Mesenchymal stem cell (in vitro differentiated cells and primary cell): Measurements from ENCODE around the gene CRY2.
A peak's percentile ranks its signal among the peaks of the same experiment; 100 is the strongest.

Experiments used
- DNase-seq: peaks from one replicate; pipeline ENCODE4 v3.0.0-alpha.2; 2013
- H2AFZ ChIP-seq: one replicate; pipeline ENCODE4 v1.6.1; 2013; ENCODE audit warnings: low read depth, mild to moderate bottlenecking, control low read depth, inconsistent platforms, low read length, moderate library complexity
- H2AK5ac ChIP-seq: 2 replicates; pipeline ENCODE4 v1.6.1; 2013; ENCODE audit warnings: low read length, moderate library complexity, mild to moderate bottlenecking, inconsistent platforms; ENCODE audit not compliant: severe bottlenecking
- H2BK120ac ChIP-seq: one replicate; pipeline ENCODE4 v1.6.1; 2013; ENCODE audit warnings: low read depth, mild to moderate bottlenecking, inconsistent platforms, low read length, moderate library complexity
- H2BK12ac ChIP-seq, 2 experiments: one replicate each; pipeline ENCODE4 v1.6.1; 2013; ENCODE audit warnings: inconsistent platforms in 2 of 2, low read length in 2 of 2, mild to moderate bottlenecking in 2 of 2, moderate library complexity in 2 of 2, control low read depth in 1 of 2
- H2BK15ac ChIP-seq: one replicate; pipeline ENCODE4 v1.6.1; 2013; ENCODE audit warnings: mild to moderate bottlenecking, low read depth, inconsistent platforms; ENCODE audit not compliant: poor library complexity, severe bottlenecking
- H2BK5ac ChIP-seq: 2 replicates; pipeline ENCODE4 v1.6.1; 2013; ENCODE audit warnings: low read depth, mild to moderate bottlenecking, low read length, control low read depth, inconsistent platforms; ENCODE audit not compliant: poor library complexity, severe bottlenecking
- H3K14ac ChIP-seq, 2 experiments: one replicate each; pipeline ENCODE4 v1.6.1; 2013; ENCODE audit warnings: inconsistent platforms in 2 of 2, low read length in 2 of 2, control low read depth in 1 of 2, mild to moderate bottlenecking in 1 of 2, moderate library complexity in 1 of 2
- H3K18ac ChIP-seq, 2 experiments: one replicate each; pipeline ENCODE4 v1.6.1; 2013; ENCODE audit warnings: inconsistent platforms in 2 of 2, low read length in 2 of 2, control low read depth in 1 of 2, low read depth in 1 of 2, mild to moderate bottlenecking in 1 of 2
- H3K23ac ChIP-seq, 2 experiments: one replicate each; pipeline ENCODE4 v1.6.1; 2013; ENCODE audit warnings: inconsistent platforms in 2 of 2, low read length in 2 of 2, mild to moderate bottlenecking in 2 of 2, moderate library complexity in 2 of 2, control low read depth in 1 of 2
- H3K27ac ChIP-seq: 2 replicates; pipeline ENCODE4 v1.5.1; 2013; ENCODE audit warnings: mild to moderate bottlenecking, moderate library complexity, low read length, control low read depth, inconsistent platforms; ENCODE audit not compliant: poor library complexity, severe bottlenecking
- H3K27me3 ChIP-seq, 2 experiments: 2 replicates each; pipeline versions ENCODE4 v1.6.1 to v1.7.0; 2013; ENCODE audit warnings: low read length in 2 of 2, mild to moderate bottlenecking in 2 of 2, moderate library complexity in 2 of 2, control low read depth in 1 of 2, inconsistent platforms in 1 of 2; ENCODE audit not compliant: control insufficient read depth in 1 of 2, insufficient read depth in 1 of 2
- H3K36me3 ChIP-seq, 2 experiments: 2 replicates each; pipeline versions ENCODE4 v1.6.1 to v1.7.0; 2013; ENCODE audit warnings: low read length in 2 of 2, control low read depth in 1 of 2, inconsistent platforms in 1 of 2, low read depth in 1 of 2, mild to moderate bottlenecking in 1 of 2; ENCODE audit not compliant: insufficient read depth in 2 of 2, control insufficient read depth in 1 of 2
- H3K4ac ChIP-seq, 2 experiments: one replicate each; pipeline ENCODE4 v1.6.1; 2013; ENCODE audit warnings: inconsistent platforms in 2 of 2, low read length in 2 of 2, mild to moderate bottlenecking in 2 of 2, moderate library complexity in 2 of 2, control low read depth in 1 of 2, low read depth in 1 of 2
- H3K4me1 ChIP-seq: 2 replicates; pipeline ENCODE4 v1.6.1; 2013; ENCODE audit warnings: low read depth, low read length, control low read depth; ENCODE audit not compliant: control insufficient read depth, insufficient read depth
- H3K4me2 ChIP-seq: 2 replicates; pipeline ENCODE4 v1.6.1; 2013; ENCODE audit warnings: low read length, mild to moderate bottlenecking, inconsistent platforms; ENCODE audit not compliant: poor library complexity, severe bottlenecking
- H3K4me3 ChIP-seq, 2 experiments: 2 replicates each; pipeline versions ENCODE4 v1.5.1 to v1.7.0; 2013; ENCODE audit warnings: low read length in 2 of 2, mild to moderate bottlenecking in 2 of 2, control low read depth in 1 of 2, low read depth in 1 of 2; ENCODE audit not compliant: insufficient read depth in 1 of 2
- H3K79me1 ChIP-seq: replicated peaks from 2 replicates; pipeline ENCODE4 v1.6.1; 2013; ENCODE audit warnings: mild to moderate bottlenecking, control low read depth, low read length, inconsistent platforms; ENCODE audit not compliant: poor library complexity, severe bottlenecking
- H3K9ac ChIP-seq: 2 replicates; pipeline ENCODE4 v1.7.0; 2013; ENCODE audit warnings: mild to moderate bottlenecking, low read length, moderate library complexity
- H3K9me3 ChIP-seq: 2 replicates; pipeline ENCODE4 v1.7.0; 2013; ENCODE audit warnings: mild to moderate bottlenecking, low read length; ENCODE audit not compliant: control insufficient read depth
- H4K8ac ChIP-seq: one replicate; pipeline ENCODE4 v1.6.1; 2013; ENCODE audit warnings: inconsistent platforms, mild to moderate bottlenecking, low read length, moderate library complexity
- H4K91ac ChIP-seq: one replicate; pipeline ENCODE4 v1.6.1; 2013; ENCODE audit warnings: mild to moderate bottlenecking, low read length, inconsistent platforms
- WGBS: methylation state at CpG from one replicate; pipeline ENCODE4 v1.1.7; 2013; ENCODE audit warnings: mixed read lengths; 5-methylcytosine and 5-hydroxymethylcytosine counted together

CRY2 gene

GRCh38 chr11:45927332-45927683 is 80.0 kb downstream of the CRY2 start:
- no peak overlapping the region for H2BK5ac ChIP-seq
- H2BK120ac ChIP-seq = no peak overlapping the region
- no peak overlapping the region for H3K27ac ChIP-seq
- H2AK5ac ChIP-seq = no peak overlapping the region
- H2AFZ ChIP-seq = no peak overlapping the region
- no peak overlapping the region for H3K4me2 ChIP-seq
- peaks cover 14% of the 10 kb centered on the region for H3K4me1 ChIP-seq
- no peaks in the 10 kb centered on the region for H3K9me3 ChIP-seq
- no peak overlapping the region for H3K9ac ChIP-seq
- WGBS = 86% methylated on average over 15 of the region's 15 CpGs
- no peak for DNase-seq
- H3K4ac ChIP-seq = no peak overlapping the region
- H4K91ac ChIP-seq = no peak overlapping the region
- H3K14ac ChIP-seq = no peak overlapping the region
- H3K36me3 ChIP-seq = peaks cover 13 to 56% of the 10 kb centered on the region in 2 experiments
- H3K23ac ChIP-seq = no peak overlapping the region
- H4K8ac ChIP-seq = no peak overlapping the region
- H2BK15ac ChIP-seq = no peak overlapping the region
- no peak overlapping the region for H2BK12ac ChIP-seq
- H3K79me1 ChIP-seq = peaks cover 5% of the 10 kb centered on the region
- peaks cover 20 to 36% of the 10 kb centered on the region in 2 experiments for H3K27me3 ChIP-seq
- no peak overlapping the region for H3K18ac ChIP-seq
- peak overlapping the region in 1 of 2 experiments; percentile 26 for H3K4me3 ChIP-seq

GRCh38 chr11:45927684-45928413 is 80.6 kb downstream of the CRY2 start:
- no peak overlapping the region for H3K14ac ChIP-seq
- no peak overlapping the region for H3K9ac ChIP-seq
- H2AFZ ChIP-seq = no peak overlapping the region
- peaks cover 9% of the 10 kb centered on the region for H3K4me1 ChIP-seq
- H3K9me3 ChIP-seq = no peaks in the 10 kb centered on the region
- no peak overlapping the region for H3K27ac ChIP-seq
- no peak overlapping the region for H2BK15ac ChIP-seq
- peaks cover 18 to 56% of the 10 kb centered on the region in 2 experiments for H3K36me3 ChIP-seq
- no peak overlapping the region for H2BK120ac ChIP-seq
- peaks cover 20 to 32% of the 10 kb centered on the region in 2 experiments for H3K27me3 ChIP-seq
- H2AK5ac ChIP-seq = no peak overlapping the region
- H4K91ac ChIP-seq = no peak overlapping the region
- peaks cover 5% of the 10 kb centered on the region for H3K79me1 ChIP-seq
- H3K4ac ChIP-seq = no peak overlapping the region
- H2BK12ac ChIP-seq = no peak overlapping the region
- no peak overlapping the region for H3K23ac ChIP-seq
- DNase-seq = no peak
- WGBS = 92% methylated on average over 27 of the region's 27 CpGs
- no peak overlapping the region for H3K18ac ChIP-seq
- no peak overlapping the region for H2BK5ac ChIP-seq
- H3K4me2 ChIP-seq = no peak overlapping the region
- no peak overlapping the region for H4K8ac ChIP-seq
- peak overlapping the region in 1 of 2 experiments; percentile 33 for H3K4me3 ChIP-seq

GRCh38 chr11:45928535-45929215 is 81.4 kb downstream of the CRY2 start:
- DNase-seq = no peak
- Histone ChIP-seq H2AK5ac (no peak overlapping the region), H3K4me3 (no peak overlapping the region), H2BK12ac (no peak overlapping the region), H4K91ac (no peak overlapping the region), H3K27me3 (peaks cover 13 to 25% of the 10 kb centered on the region in 2 experiments), H2BK15ac (no peak overlapping the region), H3K4me1 (peaks cover 4% of the 10 kb centered on the region), H4K8ac (no peak overlapping the region), H2AFZ (no peak overlapping the region), H3K36me3 (peaks cover 26 to 65% of the 10 kb centered on the region in 2 experiments), H3K79me1 (peaks cover 7% of the 10 kb centered on the region), H2BK5ac (no peak overlapping the region), H3K4ac (no peak overlapping the region), H3K23ac (no peak overlapping the region), H3K9me3 (no peaks in the 10 kb centered on the region), H3K14ac (no peak overlapping the region), H3K9ac (no peak overlapping the region), H2BK120ac (no peak overlapping the region), H3K27ac (no peak overlapping the region), H3K18ac (no peak overlapping the region), H3K4me2 (no peak overlapping the region)
- WGBS = 93% methylated on average over 10 of the region's 13 CpGs

GRCh38 chr11:45929486-45930030 is 82.3 kb downstream of the CRY2 start:
- Histone ChIP-seq H2AK5ac (no peak overlapping the region), H4K8ac (no peak overlapping the region), H3K23ac (no peak overlapping the region), H3K9me3 (no peaks in the 10 kb centered on the region), H3K4me2 (no peak overlapping the region), H2AFZ (no peak overlapping the region), H3K18ac (no peak overlapping the region), H2BK5ac (no peak overlapping the region), H4K91ac (no peak overlapping the region), H3K79me1 (peaks cover 8% of the 10 kb centered on the region), H3K4me1 (peaks cover 4% of the 10 kb centered on the region), H2BK12ac (no peak overlapping the region), H3K4me3 (no peak overlapping the region), H3K14ac (no peak overlapping the region), H3K27ac (no peak overlapping the region), H3K27me3 (peaks cover 6 to 17% of the 10 kb centered on the region in 2 experiments), H2BK120ac (no peak overlapping the region), H3K36me3 (peaks cover 35 to 73% of the 10 kb centered on the region in 2 experiments), H3K9ac (no peak overlapping the region), H3K4ac (no peak overlapping the region), H2BK15ac (no peak overlapping the region)
- DNase-seq = no peak
- 89% methylated on average over 9 of the region's 10 CpGs for WGBS
